PC-3 (cell line): ENCODE measurements around the gene NSF. TPM values are rescaled to one million over a fixed set of nuclear protein-coding genes. Genes with fewer than 3 reads are reported as not detected.

ENCODE experiments used
- ATAC-seq: fragments of 200-7000 bp; cut with Tn5 transposase; 2 replicates; pipeline ENCODE4 v1.9.1; 2020; ENCODE audit warnings: mild to moderate bottlenecking, moderate library complexity
- BruUV-seq: library from RNA; stranded (reverse); fragments of 400-500 nt; replicated peaks from 2 replicates; lab custom pipeline; 2021; lab: Mats Ljungman, UMichigan
- CTCF ChIA-PET: fragments of 300-600 bp; sonication (Branson Sonifier 250); formaldehyde crosslinking; loops from one replicate; lab custom pipeline; 2022; ENCODE audit warnings: antibody characterized with exemption; lab: Charles Lee
- POLR2A ChIA-PET: fragments of 300-600 bp; sonication (Branson Sonifier 250); formaldehyde crosslinking; loops from one replicate; lab custom pipeline; 2022; ENCODE audit warnings: antibody characterized with exemption; ENCODE audit not compliant: unreplicated experiment; lab: Charles Lee
- DNase-seq: peaks from one replicate; pipeline ENCODE4 v3.0.0-alpha.2; 2015
- H2AFZ ChIP-seq: fragments of 300-600 bp; sonication (generic); 2 replicates; pipeline ENCODE4 v1.6.0; 2016; ENCODE audit warnings: antibody characterized with exemption, low read length
- H3F3A ChIP-seq: fragments of 300-600 bp; sonication (generic); one replicate; pipeline ENCODE4 v1.6.0; 2017; ENCODE audit warnings: antibody characterized with exemption, low read length, control low read depth, mild to moderate bottlenecking; ENCODE audit not compliant: unreplicated experiment
- H3K27ac ChIP-seq: fragments of 300-600 bp; sonication (generic); 2 replicates; pipeline ENCODE4 v1.5.1; 2016; ENCODE audit warnings: mild to moderate bottlenecking, low read length
- H3K27me3 ChIP-seq: fragments of 300-600 bp; sonication (generic); 2 replicates; pipeline ENCODE4 v1.6.1; 2016; ENCODE audit warnings: low read length, mixed read lengths
- H3K36me3 ChIP-seq: fragments of 300-600 bp; sonication (generic); 2 replicates; pipeline ENCODE4 v1.6.1; 2016; ENCODE audit warnings: low read depth, mixed run types, low read length, mixed read lengths
- H3K4me1 ChIP-seq: fragments of 300-600 bp; sonication (generic); 2 replicates; pipeline ENCODE4 v1.5.1; 2016; ENCODE audit warnings: low read length; ENCODE audit not compliant: insufficient read depth
- H3K4me2 ChIP-seq: fragments of 300-600 bp; sonication (generic); 2 replicates; pipeline ENCODE4 v1.6.0; 2016; ENCODE audit warnings: low read length
- H3K4me3 ChIP-seq: fragments of 300-600 bp; sonication (generic); 2 replicates; pipeline ENCODE4 v1.5.1; 2016; ENCODE audit warnings: mild to moderate bottlenecking, low read length, mixed read lengths
- H3K79me2 ChIP-seq: fragments of 300-600 bp; sonication (generic); 2 replicates; pipeline ENCODE4 v1.6.1; 2017; ENCODE audit warnings: low read length, mixed read lengths
- H3K9ac ChIP-seq: fragments of 300-600 bp; sonication (generic); 2 replicates; pipeline ENCODE4 v1.6.0; 2016; ENCODE audit warnings: mild to moderate bottlenecking, low read length
- H3K9me2 ChIP-seq: fragments of 300-600 bp; sonication (generic); replicated peaks from 2 replicates; pipeline ENCODE4 v1.6.1; 2016; ENCODE audit warnings: mixed run types, low read length, mixed read lengths
- H3K9me3 ChIP-seq: fragments of 300-600 bp; sonication (generic); 2 replicates; pipeline ENCODE4 v1.6.1; 2016; ENCODE audit warnings: low read length, mixed read lengths
- H4K20me1 ChIP-seq: fragments of 300-600 bp; sonication (generic); 2 replicates; pipeline ENCODE4 v1.6.1; 2016; ENCODE audit warnings: low read length, mixed read lengths
- EZH2 ChIP-seq: fragments of 300-600 bp; sonication (generic); IDR thresholded peaks from one replicate; pipeline ENCODE4 v1.6.1; 2017; ENCODE audit warnings: antibody characterized with exemption, mild to moderate bottlenecking, low read length; ENCODE audit not compliant: unreplicated experiment
- EZH2phosphoT487 ChIP-seq: fragments of 300-600 bp; sonication (generic); IDR thresholded peaks from 2 replicates; pipeline ENCODE4 v1.6.1; 2018; ENCODE audit warnings: mild to moderate bottlenecking, antibody characterized with exemption, low read length, borderline replicate concordance
- intact Hi-C: fragments of 100-400 bp; cut with micrococcal nuclease; formaldehyde crosslinking; loops from 2 replicates; pipeline ENCODE4 v1.9.0; 2023
- total RNA-seq: library from RNA; depleted of rRNA; stranded (reverse); fragments of >200 nt; gene quantifications from 2 replicates; pipeline ENCODE4 v1.2.3, GENCODE V29; 2014
- TF ChIP-seq, protein P1 (sequence below): fragments of 300-600 bp; sonication (generic); conservative IDR thresholded peaks from 2 replicates; pipeline ENCODE4 v1.5.1; 2017; ENCODE audit warnings: antibody characterized with exemption, low read depth, mild to moderate bottlenecking, low read length

The NSF gene
- total RNA-seq, 1 experiment from 2014 or later, result 52.2 TPM

GRCh38 chr17:46796084-46796483 is 205.6 kb downstream of the NSF start:
- Histone ChIP-seq H3K36me3 (no peaks in the 10 kb centered on the region), H4K20me1 (no peaks in the 10 kb centered on the region), H3K9ac (no peak overlapping the region), H3K27ac (no peak overlapping the region), H3K4me2 (no peak overlapping the region), H2AFZ (no peak overlapping the region), H3K4me3 (no peak overlapping the region), H3F3A (no peaks in the 10 kb centered on the region), H3K79me2 (no peaks in the 10 kb centered on the region), H3K9me2 (no peaks in the 10 kb centered on the region), H3K9me3 (no peaks in the 10 kb centered on the region), H3K4me1 (peaks cover 8% of the 10 kb centered on the region; the same call in 1 of the 2 replicates), H3K27me3 (0 out of 2 replicates have a peak, but pooled peaks cover 4% of the 10 kb centered on the region)
- TF ChIP-seq, protein P1, sequence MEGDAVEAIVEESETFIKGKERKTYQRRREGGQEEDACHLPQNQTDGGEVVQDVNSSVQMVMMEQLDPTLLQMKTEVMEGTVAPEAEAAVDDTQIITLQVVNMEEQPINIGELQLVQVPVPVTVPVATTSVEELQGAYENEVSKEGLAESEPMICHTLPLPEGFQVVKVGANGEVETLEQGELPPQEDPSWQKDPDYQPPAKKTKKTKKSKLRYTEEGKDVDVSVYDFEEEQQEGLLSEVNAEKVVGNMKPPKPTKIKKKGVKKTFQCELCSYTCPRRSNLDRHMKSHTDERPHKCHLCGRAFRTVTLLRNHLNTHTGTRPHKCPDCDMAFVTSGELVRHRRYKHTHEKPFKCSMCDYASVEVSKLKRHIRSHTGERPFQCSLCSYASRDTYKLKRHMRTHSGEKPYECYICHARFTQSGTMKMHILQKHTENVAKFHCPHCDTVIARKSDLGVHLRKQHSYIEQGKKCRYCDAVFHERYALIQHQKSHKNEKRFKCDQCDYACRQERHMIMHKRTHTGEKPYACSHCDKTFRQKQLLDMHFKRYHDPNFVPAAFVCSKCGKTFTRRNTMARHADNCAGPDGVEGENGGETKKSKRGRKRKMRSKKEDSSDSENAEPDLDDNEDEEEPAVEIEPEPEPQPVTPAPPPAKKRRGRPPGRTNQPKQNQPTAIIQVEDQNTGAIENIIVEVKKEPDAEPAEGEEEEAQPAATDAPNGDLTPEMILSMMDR, result no peak
- no peak for TF ChIP-seq EZH2
- TF ChIP-seq EZH2phosphoT487, result no peak
- BruUV-seq, result no TSS peak
- ATAC-seq (no peak), DNase-seq (no peak)
- intact Hi-C loops, result no loop called here
- POLR2A ChIA-PET, result no interaction called here
- CTCF ChIA-PET, result no interaction called here

DNA sequence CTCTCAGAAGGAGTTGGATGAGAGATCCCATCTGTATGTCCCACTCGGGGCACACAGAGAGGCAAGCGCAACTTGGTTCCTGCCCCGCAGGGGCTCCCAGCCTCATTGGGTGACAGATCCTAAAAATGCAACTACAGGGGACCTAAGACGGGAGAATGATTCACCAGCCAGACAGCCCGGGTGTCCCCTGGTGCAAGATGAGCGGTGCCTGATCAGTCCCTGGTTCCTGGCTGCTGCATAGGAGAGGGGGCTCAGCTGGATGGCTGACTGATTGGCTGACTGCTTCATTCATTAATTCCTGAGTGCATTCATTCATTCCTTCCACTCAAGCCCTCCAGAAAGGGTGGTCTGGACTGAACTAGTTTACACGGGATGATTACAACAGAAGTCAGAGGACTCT is 206.1 kb downstream of the NSF start:
- Histone ChIP-seq H3K4me3 (no peak overlapping the region), H3K27me3 (0 out of 2 replicates have a peak, but pooled peaks cover 4% of the 10 kb centered on the region), H3K9me3 (no peaks in the 10 kb centered on the region), H3K9ac (no peak overlapping the region), H3K79me2 (no peaks in the 10 kb centered on the region), H3F3A (no peaks in the 10 kb centered on the region), H3K27ac (no peak overlapping the region), H3K4me2 (no peak overlapping the region), H3K4me1 (peaks cover 8% of the 10 kb centered on the region; the same call in 1 of the 2 replicates), H2AFZ (no peak overlapping the region), H3K9me2 (no peaks in the 10 kb centered on the region), H3K36me3 (no peaks in the 10 kb centered on the region), H4K20me1 (no peaks in the 10 kb centered on the region)
- BruUV-seq, result no TSS peak
- POLR2A ChIA-PET, result no interaction called here
- no peak for TF ChIP-seq EZH2phosphoT487
- TF ChIP-seq, protein P1, result no peak
- CTCF ChIA-PET, result no interaction called here
- DNase-seq, result no peak
- intact Hi-C loops, result no loop called here
- ATAC-seq, result no peak

DNA sequence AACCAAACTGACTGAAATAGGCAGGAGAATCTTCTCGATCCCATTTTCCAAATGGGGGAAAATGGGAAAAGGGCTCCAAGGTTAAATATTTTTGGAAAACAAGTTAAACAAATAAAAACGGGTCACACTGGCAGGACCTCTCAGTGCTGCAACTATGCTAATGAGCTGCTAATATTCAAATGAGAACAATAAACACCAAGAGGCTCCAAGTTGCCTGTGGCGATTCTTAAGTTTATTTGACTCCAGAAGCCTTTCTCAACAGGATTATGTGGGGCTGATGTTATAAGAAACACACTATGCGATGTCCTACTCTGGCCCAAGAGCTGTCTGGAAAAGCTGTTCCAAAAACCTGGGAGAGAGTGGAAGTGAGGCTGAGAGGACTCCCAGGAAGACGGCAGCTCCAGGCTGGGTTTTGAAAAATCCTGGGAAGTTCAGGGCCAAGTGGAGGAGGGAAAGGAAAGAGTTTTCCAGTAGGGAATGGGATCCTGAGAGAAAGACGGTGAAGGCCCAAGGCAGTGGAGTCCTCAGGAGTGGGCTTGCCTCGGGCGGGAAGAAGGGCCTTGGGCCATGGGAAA is 206.6 kb downstream of the NSF start:
- DNase-seq (no peak), ATAC-seq (no peak)
- H3K27me3 ChIP-seq, result 0 out of 2 replicates have a peak, but pooled peaks cover 4% of the 10 kb centered on the region
- H3K9me2 ChIP-seq, result no peaks in the 10 kb centered on the region
- H3K27ac ChIP-seq, result no peak overlapping the region
- H4K20me1 ChIP-seq, result no peaks in the 10 kb centered on the region
- H3F3A ChIP-seq, result no peaks in the 10 kb centered on the region
- H3K36me3 ChIP-seq, result no peaks in the 10 kb centered on the region
- no peak overlapping the region for H3K4me2 ChIP-seq
- no peaks in the 10 kb centered on the region for H3K79me2 ChIP-seq
- peaks cover 8% of the 10 kb centered on the region; the same call in 1 of the 2 replicates for H3K4me1 ChIP-seq
- ChIA-PET CTCF (no interaction called here), POLR2A (no interaction called here)
- TF ChIP-seq, protein P1, result no peak
- H3K9me3 ChIP-seq, result no peaks in the 10 kb centered on the region
- intact Hi-C loops, result no loop called here
- no peak overlapping the region for H2AFZ ChIP-seq
- no peak overlapping the region for H3K9ac ChIP-seq
- BruUV-seq, result no TSS peak
- H3K4me3 ChIP-seq, result no peak overlapping the region
